HCT116 (cell line): ENCODE measurements around the gene SH3BP1. TPM values are rescaled to one million over a fixed set of nuclear protein-coding genes. Genes with fewer than 3 reads are reported as not detected.

Source experiments
- ATAC-seq: fragments of 200-7000 bp; cut with Tn5 transposase; 2 replicates; pipeline ENCODE4 v1.9.1; 2020; ENCODE audit warnings: mild to moderate bottlenecking, moderate library complexity
- BruUV-seq: library from RNA; stranded (reverse); fragments of 400-500 nt; replicated peaks from 2 replicates; lab custom pipeline; 2021; lab: Mats Ljungman, UMichigan
- CTCF ChIA-PET: fragments of 300-600 bp; sonication (Branson Sonifier 250); formaldehyde crosslinking; loops from one replicate; lab custom pipeline; 2021; ENCODE audit warnings: antibody characterized with exemption; lab: Charles Lee
- POLR2A ChIA-PET: fragments of 300-600, 350-600 bp; sonication (Branson Sonifier 250); formaldehyde crosslinking; loops from one replicate; lab custom pipeline; 2021; ENCODE audit warnings: antibody characterized with exemption; lab: Charles Lee
- RAD21 ChIA-PET, 2 experiments: fragments of 300-600 bp; sonication (Branson Sonifier 250); formaldehyde crosslinking; loops; one replicate each; lab custom pipeline; 2023; ENCODE audit warnings: low total read pairs in 2 of 2; ENCODE audit not compliant: uncharacterized antibody in 2 of 2, unreplicated experiment in 2 of 2, low non-redundant PET in 1 of 2; lab: Charles Lee
- DNase-seq: peaks from one replicate; pipeline ENCODE4 v3.0.0-alpha.2; 2010; ENCODE audit warnings: low read depth, low spot score
- H2AFZ ChIP-seq: fragments of 200-600 bp; shearing (Covaris generic), sonication (generic); 2 replicates; pipeline ENCODE4 v1.6.1; 2017; ENCODE audit warnings: low read depth, mixed run types, mixed read lengths, antibody characterized with exemption, low read length; ENCODE audit not compliant: poor library complexity, severe bottlenecking
- H3K27ac ChIP-seq: 2 replicates; pipeline ENCODE4 v1.5.1; 2012; ENCODE audit warnings: low read depth, low read length
- H3K27me3 ChIP-seq: fragments of 200-600 bp; sonication (generic); 2 replicates; pipeline ENCODE4 v1.6.1; 2016; ENCODE audit warnings: mixed run types, low read length, mixed read lengths; ENCODE audit not compliant: insufficient read depth
- H3K36me3 ChIP-seq, 2 experiments: fragments of 200-500 bp in 1 of 2; fragments of 200-600 bp in 1 of 2; sonication (Bioruptor generic) in 1 of 2; sonication (generic) in 1 of 2; 2 replicates each; pipeline versions ENCODE4 v1.5.1 to v1.6.1; 2014 to 2016; ENCODE audit warnings: low read length in 2 of 2, inconsistent platforms in 1 of 2, mixed read lengths in 1 of 2, mixed run types in 1 of 2; ENCODE audit not compliant: insufficient read depth in 2 of 2, control insufficient read depth in 1 of 2
- H3K4me1 ChIP-seq, 2 experiments: fragments of 200-600 bp in 1 of 2; sonication (generic) in 1 of 2; 2 replicates each; pipeline versions ENCODE4 v1.5.1 to v1.6.1; 2012 to 2017; ENCODE audit warnings: low read length in 2 of 2, inconsistent platforms in 1 of 2, mild to moderate bottlenecking in 1 of 2, mixed read lengths in 1 of 2, mixed run types in 1 of 2, moderate library complexity in 1 of 2; ENCODE audit not compliant: insufficient read depth in 2 of 2, control insufficient read depth in 1 of 2
- H3K4me2 ChIP-seq: fragments of 200-600 bp; sonication (generic); 2 replicates; pipeline ENCODE4 v1.6.1; 2017; ENCODE audit warnings: mixed run types, low read length, mixed read lengths
- H3K4me3 ChIP-seq, 2 experiments: fragments of 200-600 bp in 1 of 2; sonication (generic) in 1 of 2; replicated peaks in 1 of 2; 2 replicates each; pipeline ENCODE4 v1.5.1; 2011 to 2016; ENCODE audit warnings: low read length in 2 of 2, control low read depth in 1 of 2, low read depth in 1 of 2, mild to moderate bottlenecking in 1 of 2, mixed read lengths in 1 of 2, mixed run types in 1 of 2
- H3K79me2 ChIP-seq: fragments of 200-600 bp; sonication (generic); 2 replicates; pipeline ENCODE4 v1.6.1; 2017; ENCODE audit warnings: mild to moderate bottlenecking, mixed run types, low read length, moderate library complexity, mixed read lengths; ENCODE audit not compliant: insufficient read depth
- H3K9ac ChIP-seq: fragments of 200-600 bp; sonication (generic); 2 replicates; pipeline ENCODE4 v1.6.1; 2016; ENCODE audit warnings: low read length, mixed read lengths
- H3K9me2 ChIP-seq: fragments of 200-600 bp; sonication (generic), shearing (Covaris generic); 2 replicates; pipeline ENCODE4 v1.6.1; 2017; ENCODE audit warnings: mixed run types, mild to moderate bottlenecking, moderate library complexity; ENCODE audit not compliant: insufficient read depth
- H3K9me3 ChIP-seq, 2 experiments: fragments of 200-500 bp in 1 of 2; fragments of 200-600 bp in 1 of 2; sonication (Bioruptor generic) in 1 of 2; sonication (generic) in 1 of 2; 2 replicates each; pipeline ENCODE4 v1.6.1; 2014 to 2017; ENCODE audit warnings: low read length in 2 of 2, mixed read lengths in 2 of 2, inconsistent platforms in 1 of 2, low read depth in 1 of 2, mild to moderate bottlenecking in 1 of 2, mixed run types in 1 of 2, moderate library complexity in 1 of 2; ENCODE audit not compliant: control insufficient read depth in 1 of 2, insufficient read depth in 1 of 2
- H4K20me1 ChIP-seq: fragments of 200-600 bp; sonication (generic), shearing (Covaris generic); 2 replicates; pipeline ENCODE4 v1.6.1; 2017; ENCODE audit warnings: mixed run types, mild to moderate bottlenecking, moderate library complexity; ENCODE audit not compliant: insufficient read depth
- CEBPB ChIP-seq: IDR thresholded peaks from 2 replicates; pipeline ENCODE4 v1.6.1; 2012; ENCODE audit warnings: low read depth
- EGR1 ChIP-seq: IDR thresholded peaks from 2 replicates; pipeline ENCODE4 v1.6.1; 2012; ENCODE audit warnings: low read depth
- ELF1 ChIP-seq: IDR thresholded peaks from 2 replicates; pipeline ENCODE4 v1.6.1; 2012; ENCODE audit warnings: low read depth, borderline replicate concordance
- EZH2phosphoT487 ChIP-seq: fragments of 200-600 bp; IDR thresholded peaks from 2 replicates; pipeline ENCODE4 v1.6.1; 2018; ENCODE audit warnings: antibody characterized with exemption, borderline replicate concordance
- FOSL1 ChIP-seq: IDR thresholded peaks from 2 replicates; pipeline ENCODE4 v1.6.1; 2012; ENCODE audit warnings: low read depth
- POLR2A ChIP-seq: IDR thresholded peaks from 2 replicates; pipeline ENCODE4 v1.7.0; 2011; ENCODE audit warnings: borderline replicate concordance; ENCODE audit not compliant: insufficient read depth, insufficient read length; ENCODE audit errors: extremely low read depth
- POLR2AphosphoS5 ChIP-seq: IDR thresholded peaks from 2 replicates; pipeline ENCODE4 v1.6.1; 2011; ENCODE audit warnings: mild to moderate bottlenecking, low read depth, low read length, moderate library complexity
- SIN3A ChIP-seq: IDR thresholded peaks from 2 replicates; pipeline ENCODE4 v1.6.1; 2012; ENCODE audit warnings: low read depth
- YY1 ChIP-seq: IDR thresholded peaks from 2 replicates; pipeline ENCODE4 v1.6.1; 2011; ENCODE audit warnings: low read length, low read depth, moderate library complexity, mild to moderate bottlenecking; ENCODE audit not compliant: insufficient replicate concordance; ENCODE audit errors: extremely low read depth
- ZNF274 ChIP-seq: fragments of 200-500 bp; sonication (Bioruptor generic); IDR thresholded peaks from 2 replicates; pipeline ENCODE4 v1.6.1; 2014; ENCODE audit warnings: mild to moderate bottlenecking, low read depth, low read length, inconsistent platforms
- intact Hi-C: fragments of 100-400 bp; cut with micrococcal nuclease; formaldehyde crosslinking; loops from 2 replicates; pipeline ENCODE4 v1.10.0; 2022
- total RNA-seq: library from RNA; stranded (reverse); gene quantifications from one replicate; pipeline ENCODE4 v1.2.1, GENCODE V29; 2021; ENCODE audit not compliant: unreplicated experiment
- TF ChIP-seq, protein P1 (sequence below): IDR thresholded peaks from 2 replicates; pipeline ENCODE4 v1.6.1; 2012; ENCODE audit warnings: low read depth
- TF ChIP-seq, protein P2 (sequence below): IDR thresholded peaks from 2 replicates; pipeline ENCODE4 v1.6.1; 2011; ENCODE audit warnings: mild to moderate bottlenecking, low read length, moderate library complexity; ENCODE audit not compliant: insufficient replicate concordance; ENCODE audit errors: extremely low read depth

SH3BP1 gene
- total RNA-seq, 1 experiment from 2014 or later: 48.4 TPM

DNA sequence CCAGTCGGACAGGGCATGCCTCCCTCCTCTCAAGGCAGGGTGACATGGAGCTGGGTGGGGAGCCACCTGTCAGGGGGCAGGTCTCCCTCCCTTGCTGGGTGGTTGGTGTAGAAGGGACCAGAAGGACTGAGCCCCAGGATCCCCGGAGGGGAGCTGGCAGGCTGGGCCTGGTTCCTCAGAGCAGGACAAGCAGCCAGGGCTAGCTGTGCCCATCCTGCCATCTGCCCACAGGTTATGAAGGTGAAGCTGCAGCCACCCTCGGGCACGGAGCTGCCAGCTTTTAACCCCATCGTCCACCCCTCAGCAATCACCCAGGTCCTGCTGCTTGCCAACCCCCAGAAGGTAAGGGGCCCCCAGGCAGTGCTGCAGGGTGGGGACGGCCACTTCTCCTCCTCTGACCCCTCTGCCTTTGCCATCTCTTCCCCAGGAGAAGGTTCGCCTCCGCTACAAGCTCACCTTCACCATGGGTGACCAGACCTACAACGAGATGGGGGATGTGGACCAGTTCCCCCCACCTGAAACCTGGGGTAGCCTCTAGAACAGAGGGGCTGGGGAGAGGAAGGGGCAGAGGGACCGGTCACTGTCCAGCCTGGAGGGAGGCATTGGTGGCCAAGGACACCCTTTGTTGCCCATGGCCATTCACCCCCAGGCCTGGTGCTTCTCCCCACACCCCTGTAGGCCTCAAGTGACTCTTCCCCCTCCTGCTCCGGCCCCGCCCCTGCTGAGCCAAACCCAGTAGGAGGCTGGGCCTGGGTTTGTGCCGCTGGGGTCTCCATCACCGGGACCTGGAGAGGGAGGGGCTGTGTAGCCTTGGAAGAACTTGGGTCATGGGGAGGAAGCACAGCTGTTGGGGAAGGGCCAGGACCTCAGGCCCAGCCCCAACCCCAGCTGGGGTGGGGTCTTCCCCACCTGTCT, 7.0 kb upstream of the SH3BP1 start:
- Histone ChIP-seq H3K79me2 (no peaks in the 10 kb centered on the region), H3K9me2 (no peaks in the 10 kb centered on the region), H3K9me3 (no peaks in the 10 kb centered on the region), H3K4me2 (no peak overlapping the region), H3K4me1 (peaks cover 8 to 24% of the 10 kb centered on the region in 2 experiments; a peak in 3 of 4 replicates), H3K4me3 (no peak overlapping the region), H3K9ac (no peak overlapping the region), H3K27ac (no peak overlapping the region)
- POLR2A ChIA-PET: interaction anchor here (0.8 to 1.7 kb wide), 4 partner anchors 11 to 175 kb away, joined by 3 to 5 read pairs (median 4); partner anchors contain the start of genes GCAT, LGALS1 and PDXP
- no peak for DNase-seq
- no peak for ATAC-seq
- intact Hi-C loops: no loop called here
- TF ChIP-seq CEBPB (no peak), EZH2phosphoT487 (no peak), SIN3A (no peak), FOSL1 (no peak), YY1 (no peak), ZNF274 (no peak), POLR2AphosphoS5 (no peak), POLR2A (no peak), ELF1 (no peak), EGR1 (no peak)
- TF ChIP-seq, protein P1, sequence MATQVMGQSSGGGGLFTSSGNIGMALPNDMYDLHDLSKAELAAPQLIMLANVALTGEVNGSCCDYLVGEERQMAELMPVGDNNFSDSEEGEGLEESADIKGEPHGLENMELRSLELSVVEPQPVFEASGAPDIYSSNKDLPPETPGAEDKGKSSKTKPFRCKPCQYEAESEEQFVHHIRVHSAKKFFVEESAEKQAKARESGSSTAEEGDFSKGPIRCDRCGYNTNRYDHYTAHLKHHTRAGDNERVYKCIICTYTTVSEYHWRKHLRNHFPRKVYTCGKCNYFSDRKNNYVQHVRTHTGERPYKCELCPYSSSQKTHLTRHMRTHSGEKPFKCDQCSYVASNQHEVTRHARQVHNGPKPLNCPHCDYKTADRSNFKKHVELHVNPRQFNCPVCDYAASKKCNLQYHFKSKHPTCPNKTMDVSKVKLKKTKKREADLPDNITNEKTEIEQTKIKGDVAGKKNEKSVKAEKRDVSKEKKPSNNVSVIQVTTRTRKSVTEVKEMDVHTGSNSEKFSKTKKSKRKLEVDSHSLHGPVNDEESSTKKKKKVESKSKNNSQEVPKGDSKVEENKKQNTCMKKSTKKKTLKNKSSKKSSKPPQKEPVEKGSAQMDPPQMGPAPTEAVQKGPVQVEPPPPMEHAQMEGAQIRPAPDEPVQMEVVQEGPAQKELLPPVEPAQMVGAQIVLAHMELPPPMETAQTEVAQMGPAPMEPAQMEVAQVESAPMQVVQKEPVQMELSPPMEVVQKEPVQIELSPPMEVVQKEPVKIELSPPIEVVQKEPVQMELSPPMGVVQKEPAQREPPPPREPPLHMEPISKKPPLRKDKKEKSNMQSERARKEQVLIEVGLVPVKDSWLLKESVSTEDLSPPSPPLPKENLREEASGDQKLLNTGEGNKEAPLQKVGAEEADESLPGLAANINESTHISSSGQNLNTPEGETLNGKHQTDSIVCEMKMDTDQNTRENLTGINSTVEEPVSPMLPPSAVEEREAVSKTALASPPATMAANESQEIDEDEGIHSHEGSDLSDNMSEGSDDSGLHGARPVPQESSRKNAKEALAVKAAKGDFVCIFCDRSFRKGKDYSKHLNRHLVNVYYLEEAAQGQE: no peak
- TF ChIP-seq, protein P2, sequence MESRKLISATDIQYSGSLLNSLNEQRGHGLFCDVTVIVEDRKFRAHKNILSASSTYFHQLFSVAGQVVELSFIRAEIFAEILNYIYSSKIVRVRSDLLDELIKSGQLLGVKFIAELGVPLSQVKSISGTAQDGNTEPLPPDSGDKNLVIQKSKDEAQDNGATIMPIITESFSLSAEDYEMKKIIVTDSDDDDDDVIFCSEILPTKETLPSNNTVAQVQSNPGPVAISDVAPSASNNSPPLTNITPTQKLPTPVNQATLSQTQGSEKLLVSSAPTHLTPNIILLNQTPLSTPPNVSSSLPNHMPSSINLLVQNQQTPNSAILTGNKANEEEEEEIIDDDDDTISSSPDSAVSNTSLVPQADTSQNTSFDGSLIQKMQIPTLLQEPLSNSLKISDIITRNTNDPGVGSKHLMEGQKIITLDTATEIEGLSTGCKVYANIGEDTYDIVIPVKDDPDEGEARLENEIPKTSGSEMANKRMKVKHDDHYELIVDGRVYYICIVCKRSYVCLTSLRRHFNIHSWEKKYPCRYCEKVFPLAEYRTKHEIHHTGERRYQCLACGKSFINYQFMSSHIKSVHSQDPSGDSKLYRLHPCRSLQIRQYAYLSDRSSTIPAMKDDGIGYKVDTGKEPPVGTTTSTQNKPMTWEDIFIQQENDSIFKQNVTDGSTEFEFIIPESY: no peak
- TF ChIP-seq, all 23 proteins: peak for 0
- H3K27me3 ChIP-seq: no peaks in the 10 kb centered on the region
- TSS peak; percentile 26 for BruUV-seq
- no peaks in the 10 kb centered on the region for H4K20me1 ChIP-seq
- no peaks in the 10 kb centered on the region; a peak in 1 of 4 replicates for H3K36me3 ChIP-seq
- H2AFZ ChIP-seq: no peak overlapping the region
- CTCF ChIA-PET: interaction anchor here (5.6 kb wide), 1 partner anchor 11 kb away, joined by 30 read pairs; no protein-coding TSS in a partner anchor
- RAD21 ChIA-PET: no interaction called here
